ENCODE results near the gene PROP1.

PROP1 gene

GRCh38 chr5:177988989-177989625 lies 6.9 kb downstream of the PROP1 start:
- H3K36me3 ChIP-seq (replicated peaks), result no peaks in the 10 kb centered on the region
- no peak for TF ChIP-seq CTCF (IDR thresholded peaks at IDR 0.05; ENCODE audit: low read depth, low read length, missing control alignments)
- in situ Hi-C loops (cut with HindIII; ENCODE audit: low pct_ligation_motif_present, low sequenced_read_pairs), result no loop called here
- peaks cover 20% of the 10 kb centered on the region for H3K27me3 ChIP-seq (replicated peaks)
- H3K27ac ChIP-seq, result no peak overlapping the region
- H3K4me3 ChIP-seq (ENCODE audit: low read depth, low read length), result no peak overlapping the region
- no peak for DNase-seq

GRCh38 chr5:177987326-177987725 lies 8.7 kb downstream of the PROP1 start:
- no peak overlapping the region for H3K4me3 ChIP-seq (ENCODE audit: low read depth, low read length)
- no peak for TF ChIP-seq CTCF (IDR thresholded peaks at IDR 0.05; ENCODE audit: low read depth, low read length, missing control alignments)
- in situ Hi-C loops (cut with HindIII; ENCODE audit: low pct_ligation_motif_present, low sequenced_read_pairs), result no loop called here
- H3K27me3 ChIP-seq (replicated peaks), result peaks cover 36% of the 10 kb centered on the region
- no peak overlapping the region for H3K27ac ChIP-seq
- no peak for DNase-seq
- no peaks in the 10 kb centered on the region for H3K36me3 ChIP-seq (replicated peaks)

GRCh38 chr5:177985430-177986040 lies 10.5 kb downstream of the PROP1 start:
- peaks cover 43% of the 10 kb centered on the region for H3K27me3 ChIP-seq (replicated peaks)

DNA sequence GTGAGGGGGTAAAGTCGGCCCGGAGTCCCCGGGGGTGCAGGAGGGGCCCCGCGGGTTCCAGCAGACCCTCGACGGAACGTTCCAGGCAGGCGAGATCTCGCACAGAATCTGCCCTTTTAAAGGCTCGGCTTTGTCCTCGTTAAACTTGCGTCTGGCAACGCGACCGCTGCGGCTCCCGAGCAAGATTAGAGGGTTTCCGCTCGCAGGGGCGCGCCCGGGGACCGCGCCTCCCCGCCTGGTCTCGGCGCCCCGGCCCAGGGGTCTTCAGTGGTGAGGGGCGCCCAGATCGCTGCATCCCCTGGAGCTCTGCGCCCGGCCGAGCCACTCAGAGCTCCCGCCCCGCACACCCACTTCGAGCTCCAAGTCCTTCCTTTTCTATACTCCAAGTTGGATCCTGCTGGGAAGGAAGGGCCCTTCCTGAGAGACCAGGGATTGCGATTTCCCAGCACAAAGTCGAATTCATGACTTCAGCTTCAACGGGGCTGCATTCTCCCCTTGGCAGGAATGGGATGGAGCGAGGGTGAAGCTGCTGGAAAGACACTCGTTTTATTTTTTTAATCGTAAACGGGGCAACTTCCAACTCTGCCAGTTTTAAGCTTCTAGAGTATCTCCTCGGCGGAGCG lies 11.3 kb downstream of the PROP1 start:
- no peak overlapping the region for H3K27ac ChIP-seq
- DNase-seq, result no peak
- no peak for TF ChIP-seq CTCF (IDR thresholded peaks at IDR 0.05; ENCODE audit: low read depth, low read length, missing control alignments)
- H3K27me3 ChIP-seq (replicated peaks), result peaks cover 43% of the 10 kb centered on the region
- H3K36me3 ChIP-seq (replicated peaks), result no peaks in the 10 kb centered on the region
- in situ Hi-C loops (cut with HindIII; ENCODE audit: low pct_ligation_motif_present, low sequenced_read_pairs), result no loop called here
- no peak overlapping the region for H3K4me3 ChIP-seq (ENCODE audit: low read depth, low read length)

More at GRCh38 chr5:177985430-177986040, 10.5 kb downstream of the PROP1 start:
- in situ Hi-C loops (cut with HindIII; ENCODE audit: low pct_ligation_motif_present, low sequenced_read_pairs), result no loop called here
- Histone ChIP-seq H3K27ac (no peak overlapping the region), H3K36me3 (replicated peaks) (no peaks in the 10 kb centered on the region), H3K4me3 (ENCODE audit: low read depth, low read length) (no peak overlapping the region)
- no peak for DNase-seq
- no peak for TF ChIP-seq CTCF (IDR thresholded peaks at IDR 0.05; ENCODE audit: low read depth, low read length, missing control alignments)

GRCh38 chr5:177983763-177984583 lies 12.1 kb downstream of the PROP1 start:
- Histone ChIP-seq H3K27me3 (replicated peaks) (peaks cover 43% of the 10 kb centered on the region), H3K36me3 (replicated peaks) (no peaks in the 10 kb centered on the region), H3K27ac (no peak overlapping the region), H3K4me3 (ENCODE audit: low read depth, low read length) (no peak overlapping the region)
- in situ Hi-C loops (cut with HindIII; ENCODE audit: low pct_ligation_motif_present, low sequenced_read_pairs), result no loop called here
- no peak for TF ChIP-seq CTCF (IDR thresholded peaks at IDR 0.05; ENCODE audit: low read depth, low read length, missing control alignments)
- no peak for DNase-seq

Data from brain microvascular endothelial cell (primary cell).